GM12865 (cell line): ENCODE data around the gene C6orf141.

Experiments used
- DNase-seq: peaks from one replicate; pipeline ENCODE4 v3.0.0; 2010; ENCODE audit warnings: low read depth
- H3K4me3 ChIP-seq: 2 replicates; pipeline ENCODE4 v1.5.1; 2011; ENCODE audit warnings: mild to moderate bottlenecking, low read depth, low read length, control low read depth
- CTCF ChIP-seq: IDR thresholded peaks from 2 replicates; pipeline ENCODE4 v1.5.1; 2011; ENCODE audit warnings: low read length, control low read depth, low read depth, inconsistent platforms; ENCODE audit not compliant: insufficient read depth; ENCODE audit errors: missing control alignments

Gene C6orf141

GRCh38 chr6:49539102-49539501, 11.4 kb upstream of the C6orf141 start:
- H3K4me3 ChIP-seq: no peak overlapping the region
- DNase-seq: no peak
- TF ChIP-seq CTCF: no peak

DNA sequence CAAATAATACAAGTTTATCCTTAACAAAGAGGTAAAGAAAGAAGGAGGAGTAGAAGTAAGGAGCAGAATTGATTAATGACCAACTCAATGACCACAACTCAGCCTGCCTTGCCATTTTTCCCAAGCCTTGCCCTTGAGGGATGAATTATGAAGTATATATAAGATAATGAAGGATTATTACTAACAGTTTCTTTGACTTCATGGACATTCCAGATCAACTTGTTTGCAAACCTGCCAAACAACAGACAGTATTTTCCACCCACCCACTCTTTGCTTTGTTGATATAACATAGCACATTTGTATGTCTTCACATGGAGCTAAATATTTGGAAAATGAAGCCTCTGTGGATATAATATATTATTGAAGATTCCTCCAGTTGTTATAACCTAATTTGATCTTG, 9.9 kb upstream of the C6orf141 start:
- TF ChIP-seq CTCF: no peak
- H3K4me3 ChIP-seq: no peak overlapping the region
- no peak for DNase-seq

- no peak overlapping the region for H3K4me3 ChIP-seq
- no peak for TF ChIP-seq CTCF
- no peak for DNase-seq
These were observed 9.2 kb upstream of the C6orf141 start for GRCh38 chr6:49541210-49541724.

- TF ChIP-seq CTCF: no peak
These were observed 8.5 kb upstream of the C6orf141 start for GRCh38 chr6:49541936-49542335.

DNA sequence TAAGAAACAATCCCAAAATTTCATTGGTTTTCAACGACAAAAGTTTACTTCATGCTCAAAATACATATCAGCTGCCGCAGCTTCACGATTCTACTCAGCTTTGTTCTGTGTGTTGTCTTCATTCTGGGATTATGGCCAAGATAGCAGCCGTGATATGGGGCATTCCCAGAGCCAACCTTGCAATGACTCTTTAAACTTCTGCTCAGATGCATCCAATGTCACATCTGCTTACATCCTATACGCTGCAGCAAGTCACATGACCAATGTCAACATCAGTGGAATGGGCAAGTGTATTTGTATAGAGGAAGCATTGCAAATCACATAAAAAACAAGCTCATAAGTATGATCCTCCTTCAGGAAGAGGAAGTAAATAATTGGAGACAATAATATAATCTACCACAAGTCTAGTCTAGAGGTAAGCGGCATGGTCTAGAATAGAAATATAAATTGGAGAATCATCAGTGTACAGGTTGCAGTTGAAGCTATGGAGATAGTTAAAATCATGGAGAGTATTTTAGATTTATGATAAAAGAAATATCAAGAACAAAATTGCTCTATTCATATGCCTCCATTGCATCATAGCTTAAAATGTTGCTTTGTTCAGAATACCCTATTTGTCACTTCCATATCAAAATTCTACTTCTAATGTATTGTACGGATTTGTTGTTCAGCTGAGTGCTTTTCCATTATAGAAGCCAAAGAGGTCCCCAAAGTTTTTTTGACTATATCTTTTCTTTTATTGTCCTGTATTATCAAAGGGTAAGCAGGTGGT, 7.2 kb upstream of the C6orf141 start:
- no peak for TF ChIP-seq CTCF
- DNase-seq: no peak
- H3K4me3 ChIP-seq: no peak overlapping the region

More at GRCh38 chr6:49541936-49542335, 8.5 kb upstream of the C6orf141 start:
- no peak overlapping the region for H3K4me3 ChIP-seq
- no peak for DNase-seq

GRCh38 chr6:49546331-49546730, 4.1 kb upstream of the C6orf141 start:
- DNase-seq: no peak
- no peak overlapping the region for H3K4me3 ChIP-seq
- TF ChIP-seq CTCF: no peak
